Measurements from ENCODE around the gene ZCWPW1. TPM values are rescaled to one million over a fixed set of nuclear protein-coding genes. Genes with fewer than 3 reads are reported as not detected.
"Not testable (repeated sequence)": the region's sequence is repeated elsewhere in the genome, so short reads cannot be mapped to it uniquely, and the experiment has no call there.

ZCWPW1 gene
- total RNA-seq, 2 experiments from 2014 or later, result 3.0 to 3.4 TPM

DNA sequence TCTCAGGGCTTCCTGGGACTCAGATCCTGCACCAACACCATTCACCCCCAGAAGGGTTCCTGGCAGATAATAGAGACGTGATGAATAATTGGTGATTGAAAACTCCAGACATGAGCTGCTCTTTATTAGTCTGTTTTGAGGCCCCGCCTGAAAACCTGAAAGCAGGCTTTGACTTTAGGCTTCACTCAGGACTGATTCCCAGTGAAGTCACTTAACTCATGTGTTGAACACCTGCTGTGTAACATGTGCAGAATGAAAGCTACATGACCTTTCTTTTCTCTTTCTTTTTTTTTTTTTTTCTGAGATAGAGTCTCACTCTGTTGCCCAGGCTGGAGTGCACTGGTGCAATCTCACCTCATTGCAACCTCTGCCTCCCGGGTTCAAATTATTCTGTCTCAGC, 26.7 kb upstream of the ZCWPW1 start:
- no peaks in the 10 kb centered on the region for H3K9me3 Mint-ChIP-seq (ENCODE audit: low read depth)
- H3K36me3 Mint-ChIP-seq (ENCODE audit: low read depth), result peaks cover 4% of the 10 kb centered on the region
- ChIA-PET CTCF (interaction anchor here (0.7 to 2.5 kb wide), 9 partner anchors 10 to 326 kb away, joined by 3 to 9 read pairs (median 3); no protein-coding TSS in a partner anchor), POLR2A (interaction anchor here (0.6 kb wide), 1 partner anchor 90 kb away, joined by 3 read pairs; no protein-coding TSS in a partner anchor)
- no peak for ATAC-seq
- intact Hi-C loops (cut with DNase I, micrococcal nuclease), result no loop called here
- H3K27me3 Mint-ChIP-seq, result no peaks in the 10 kb centered on the region
- H3K27ac Mint-ChIP-seq, result no peak overlapping the region
- no peak overlapping the region for H3K4me3 Mint-ChIP-seq
- DNase-seq, result no peak
- H3K4me1 Mint-ChIP-seq, result peaks cover 19% of the 10 kb centered on the region

- H3K9me3 Mint-ChIP-seq (ENCODE audit: low read depth); DNase-seq; H3K27me3 Mint-ChIP-seq; H3K27ac Mint-ChIP-seq; H3K4me3 Mint-ChIP-seq; POLR2A ChIA-PET; intact Hi-C loops (cut with DNase I, micrococcal nuclease); H3K36me3 Mint-ChIP-seq (ENCODE audit: low read depth); ATAC-seq: not testable (repeated sequence)
- peaks cover 19% of the 10 kb centered on the region for H3K4me1 Mint-ChIP-seq
- CTCF ChIA-PET, result interaction anchor here (0.6 to 2.5 kb wide), 9 partner anchors 9 to 321 kb away, joined by 3 to 9 read pairs (median 4); no protein-coding TSS in a partner anchor
These were observed 25.4 kb upstream of the ZCWPW1 start for GRCh38 chr7:100453854-100454253.

DNA sequence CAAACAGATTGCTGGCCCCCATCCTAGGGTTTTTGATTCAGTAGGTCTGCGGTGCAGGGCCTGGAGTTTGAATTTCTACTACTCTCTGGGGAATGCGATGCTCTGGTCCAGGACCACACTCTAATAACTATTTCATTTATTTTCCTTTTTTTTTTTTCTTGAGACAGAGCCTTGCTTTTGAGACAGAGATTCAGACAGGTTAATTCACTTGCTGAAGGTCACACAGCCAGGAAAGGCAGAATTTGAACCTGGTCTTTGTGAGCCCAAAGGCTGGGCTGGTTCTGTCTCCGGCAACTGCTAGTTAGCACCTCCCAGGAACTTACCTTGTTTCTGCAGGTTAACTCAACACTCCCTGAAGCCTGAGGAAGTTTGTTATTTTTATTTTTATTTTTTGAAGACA, 24.0 kb upstream of the ZCWPW1 start:
- intact Hi-C loops (cut with DNase I, micrococcal nuclease), result no loop called here
- H3K4me3 Mint-ChIP-seq, result no peak overlapping the region
- no peak overlapping the region for H3K27ac Mint-ChIP-seq
- ATAC-seq, result no peak
- ChIA-PET POLR2A (interaction anchor here (0.6 kb wide), 1 partner anchor 193 kb away, joined by 3 read pairs; no protein-coding TSS in a partner anchor), CTCF (interaction anchor here (0.8 to 2.4 kb wide), 2 partner anchors 9 to 17 kb away, joined by 3 to 9 read pairs; no protein-coding TSS in a partner anchor)
- H3K27me3 Mint-ChIP-seq, result no peaks in the 10 kb centered on the region
- no peaks in the 10 kb centered on the region for H3K9me3 Mint-ChIP-seq (ENCODE audit: low read depth)
- no peaks in the 10 kb centered on the region for H3K36me3 Mint-ChIP-seq (ENCODE audit: low read depth)
- peaks cover 15% of the 10 kb centered on the region for H3K4me1 Mint-ChIP-seq
- no peak for DNase-seq

DNA sequence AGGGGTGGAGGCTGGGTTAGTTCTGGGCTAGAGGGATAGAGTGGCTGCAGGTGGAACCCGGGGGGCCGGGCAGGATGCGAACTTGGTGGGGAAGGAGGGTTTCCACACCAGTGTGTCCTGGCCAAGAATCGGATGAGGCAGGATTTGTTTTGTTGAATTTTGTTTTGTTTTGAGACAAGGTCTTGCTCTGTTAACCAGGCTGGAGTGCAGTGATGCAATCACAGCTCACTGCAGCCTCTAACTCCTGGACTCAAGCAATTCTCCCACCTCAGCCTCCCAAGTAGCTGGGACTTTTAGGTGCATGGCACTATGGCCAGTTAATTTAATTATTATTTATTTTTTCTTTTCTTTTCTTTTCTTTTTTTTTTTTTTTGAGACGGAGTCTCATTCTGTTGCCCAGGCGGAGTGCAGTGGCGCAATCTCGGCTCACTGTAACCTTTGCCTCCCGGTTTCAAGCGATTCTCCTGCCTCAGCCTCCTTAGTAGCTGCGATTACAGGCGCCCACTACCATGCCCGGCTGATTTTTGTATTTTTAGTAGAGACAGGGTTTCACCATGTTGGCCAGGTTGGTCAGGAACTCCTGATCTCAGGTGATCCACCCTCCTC, 20.8 kb upstream of the ZCWPW1 start:
- CTCF ChIA-PET, result interaction anchor here (0.6 to 1.6 kb wide), 6 partner anchors 10 to 316 kb away, joined by 3 to 6 read pairs (median 4); no protein-coding TSS in a partner anchor
- no peak for DNase-seq
- Mint-ChIP-seq H3K9me3 (ENCODE audit: low read depth) (no peaks in the 10 kb centered on the region), H3K27me3 (no peaks in the 10 kb centered on the region), H3K4me1 (peaks cover 13% of the 10 kb centered on the region), H3K36me3 (ENCODE audit: low read depth) (no peaks in the 10 kb centered on the region), H3K4me3 (no peak overlapping the region), H3K27ac (no peak overlapping the region)
- POLR2A ChIA-PET, result interaction anchor here (0.7 kb wide), 1 partner anchor 372 kb away, joined by 4 read pairs; no protein-coding TSS in a partner anchor
- intact Hi-C loops (cut with DNase I, micrococcal nuclease), result no loop called here
- no peak for ATAC-seq

- POLR2A ChIA-PET; DNase-seq; H3K27me3 Mint-ChIP-seq; H3K4me3 Mint-ChIP-seq; intact Hi-C loops (cut with DNase I, micrococcal nuclease); ATAC-seq; H3K9me3 Mint-ChIP-seq (ENCODE audit: low read depth); H3K36me3 Mint-ChIP-seq (ENCODE audit: low read depth); H3K27ac Mint-ChIP-seq: not testable (repeated sequence)
- H3K4me1 Mint-ChIP-seq, result peaks cover 15% of the 10 kb centered on the region
- CTCF ChIA-PET, result interaction anchor here (0.6 kb wide), 1 partner anchor 14 kb away, joined by 3 read pairs; no protein-coding TSS in a partner anchor
These were observed 18.9 kb upstream of the ZCWPW1 start for GRCh38 chr7:100447363-100447762.

DNA sequence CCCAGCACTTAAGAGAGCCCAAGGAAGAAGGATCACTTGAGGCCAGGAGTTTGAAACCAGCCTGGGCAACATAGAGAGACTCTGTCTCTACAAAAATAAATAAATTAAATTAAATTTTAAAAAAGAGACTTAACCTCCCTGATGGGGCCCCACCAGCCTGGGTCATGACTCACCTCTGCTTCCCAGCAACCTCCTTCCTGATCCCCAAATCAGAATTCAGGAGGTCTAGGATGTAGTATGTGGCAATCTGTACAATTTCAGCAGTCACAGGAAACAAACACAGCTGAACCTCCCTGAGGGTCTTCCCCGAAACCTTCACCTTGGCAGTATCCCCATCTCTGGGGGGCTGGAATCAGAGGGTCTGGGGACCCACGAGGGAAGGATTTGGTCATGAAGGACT, 17.5 kb upstream of the ZCWPW1 start:
- POLR2A ChIA-PET, result no interaction called here
- Mint-ChIP-seq H3K27ac (no peak overlapping the region), H3K4me1 (peaks cover 15% of the 10 kb centered on the region), H3K9me3 (ENCODE audit: low read depth) (no peaks in the 10 kb centered on the region), H3K36me3 (ENCODE audit: low read depth) (no peaks in the 10 kb centered on the region), H3K27me3 (no peaks in the 10 kb centered on the region), H3K4me3 (no peak overlapping the region)
- DNase-seq (no peak), ATAC-seq (no peak)
- CTCF ChIA-PET, result interaction anchor here (0.6 to 1.3 kb wide), 3 partner anchors 10 to 18 kb away, joined by 3 to 5 read pairs (median 3); partner anchors contain the start of genes PPP1R35 and SPACDR
- intact Hi-C loops (cut with DNase I, micrococcal nuclease), result no loop called here

- DNase-seq (no peak), ATAC-seq (peak; percentile 71)
- no peaks in the 10 kb centered on the region for H3K27me3 Mint-ChIP-seq
- CTCF ChIA-PET, result interaction anchor here (0.5 to 1.4 kb wide), 10 partner anchors 10 to 1153 kb away, joined by 3 to 5 read pairs (median 3); no protein-coding TSS in a partner anchor
- no peak overlapping the region for H3K4me3 Mint-ChIP-seq
- peaks cover 11% of the 10 kb centered on the region for H3K4me1 Mint-ChIP-seq
- POLR2A ChIA-PET, result interaction anchor here (0.5 to 0.6 kb wide), 3 partner anchors 10 to 121 kb away, joined by 3 to 6 read pairs (median 4); no protein-coding TSS in a partner anchor
- intact Hi-C loops (cut with DNase I, micrococcal nuclease), result no loop called here
- H3K36me3 Mint-ChIP-seq (ENCODE audit: low read depth), result no peaks in the 10 kb centered on the region
- no peaks in the 10 kb centered on the region for H3K9me3 Mint-ChIP-seq (ENCODE audit: low read depth)
- peak overlapping the region; percentile 48 for H3K27ac Mint-ChIP-seq
These were observed 16.1 kb upstream of the ZCWPW1 start for GRCh38 chr7:100444311-100445278.

DNA sequence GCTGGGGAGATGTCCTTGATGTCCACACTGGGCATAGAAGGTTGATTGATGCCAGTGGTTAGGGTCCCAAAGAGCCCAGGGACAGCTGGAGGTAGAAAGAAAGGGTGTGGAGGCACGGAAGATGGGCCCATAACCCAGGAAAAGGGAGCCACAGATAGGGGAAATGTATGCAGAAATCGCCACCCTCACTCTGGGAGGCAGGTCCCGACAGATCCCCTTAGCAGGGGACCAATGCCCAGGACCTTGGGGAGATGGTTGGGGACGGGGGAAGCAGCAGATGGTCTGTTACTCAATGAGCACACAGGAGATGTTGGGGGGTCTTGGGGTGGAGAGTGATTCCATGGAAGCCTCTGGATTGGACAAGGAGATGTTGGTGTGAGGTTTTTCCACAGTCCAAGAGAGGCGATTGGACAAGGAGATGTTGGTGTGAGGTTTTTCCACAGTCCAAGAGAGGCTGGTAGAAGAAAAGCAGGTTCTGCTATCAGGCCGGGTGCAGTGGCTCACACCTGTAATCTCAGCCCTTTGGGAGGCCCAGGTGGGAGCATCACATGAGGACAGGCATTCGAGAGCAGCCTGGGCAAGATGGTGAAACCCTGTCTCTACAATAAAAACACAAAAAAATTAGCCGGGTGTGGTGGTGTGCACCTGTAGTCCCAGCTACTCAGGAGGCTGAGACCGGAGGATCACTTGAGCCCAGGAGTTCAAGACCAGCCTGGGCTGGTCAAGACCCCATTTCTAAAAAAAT, 14.8 kb upstream of the ZCWPW1 start:
- peak overlapping the region; percentile 48 for H3K27ac Mint-ChIP-seq
- H3K27me3 Mint-ChIP-seq, result no peaks in the 10 kb centered on the region
- no peaks in the 10 kb centered on the region for H3K36me3 Mint-ChIP-seq (ENCODE audit: low read depth)
- ChIA-PET CTCF (no interaction called here), POLR2A (no interaction called here)
- no peaks in the 10 kb centered on the region for H3K9me3 Mint-ChIP-seq (ENCODE audit: low read depth)
- DNase-seq, result no peak
- intact Hi-C loops (cut with DNase I, micrococcal nuclease), result no loop called here
- no peak overlapping the region for H3K4me3 Mint-ChIP-seq
- H3K4me1 Mint-ChIP-seq, result peaks cover 11% of the 10 kb centered on the region
- no peak for ATAC-seq

DNA sequence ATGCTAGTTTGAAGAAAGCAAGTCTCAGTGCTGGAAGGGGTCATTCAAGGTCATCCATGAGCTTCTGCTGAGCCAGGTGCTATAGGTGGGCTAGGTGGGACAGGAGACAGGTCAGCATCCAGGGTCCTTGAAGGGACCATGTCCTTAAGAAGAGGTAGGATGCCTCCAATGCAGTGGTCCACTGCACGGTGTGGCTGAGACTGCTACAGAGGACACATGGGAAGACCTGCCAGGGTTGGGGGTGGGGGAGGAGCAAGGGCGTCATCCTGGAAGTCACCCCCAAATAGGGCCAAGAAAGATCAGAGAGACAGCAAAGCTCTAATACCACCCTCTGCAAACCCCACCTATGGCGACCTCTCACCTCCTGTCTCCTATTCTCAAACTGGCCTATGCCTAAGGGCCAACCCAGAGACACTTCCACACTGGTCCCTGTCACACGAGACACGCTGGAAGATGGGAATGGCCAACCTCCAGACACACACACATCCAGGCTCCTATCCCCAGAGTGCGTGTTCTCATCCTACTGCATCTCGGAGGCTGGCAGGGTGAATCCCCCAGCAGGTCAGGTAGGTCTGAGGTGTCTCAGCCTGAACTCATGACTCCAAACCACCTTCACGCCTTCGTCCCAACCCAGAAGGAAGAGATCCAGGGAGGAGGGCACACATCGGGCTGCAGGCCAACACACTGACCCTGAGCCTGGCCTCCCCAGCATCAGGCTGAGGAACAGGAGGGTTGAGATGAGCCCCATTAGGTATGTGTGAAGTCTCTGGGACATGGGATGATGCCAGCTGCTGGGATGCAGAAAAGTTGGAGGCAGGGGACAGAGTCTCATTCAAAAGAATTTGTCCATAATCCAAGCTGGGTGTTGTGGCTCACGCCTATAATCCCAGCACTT, 13.4 kb upstream of the ZCWPW1 start:
- Mint-ChIP-seq H3K4me3 (no peak overlapping the region), H3K4me1 (peaks cover 11% of the 10 kb centered on the region), H3K27me3 (no peaks in the 10 kb centered on the region), H3K27ac (no peak overlapping the region), H3K9me3 (ENCODE audit: low read depth) (no peaks in the 10 kb centered on the region), H3K36me3 (ENCODE audit: low read depth) (no peaks in the 10 kb centered on the region)
- no peak for ATAC-seq
- no peak for DNase-seq
- intact Hi-C loops (cut with DNase I, micrococcal nuclease), result no loop called here
- POLR2A ChIA-PET, result no interaction called here
- CTCF ChIA-PET, result interaction anchor here (0.6 kb wide), 1 partner anchor 20 kb away, joined by 3 read pairs; no protein-coding TSS in a partner anchor

DNA sequence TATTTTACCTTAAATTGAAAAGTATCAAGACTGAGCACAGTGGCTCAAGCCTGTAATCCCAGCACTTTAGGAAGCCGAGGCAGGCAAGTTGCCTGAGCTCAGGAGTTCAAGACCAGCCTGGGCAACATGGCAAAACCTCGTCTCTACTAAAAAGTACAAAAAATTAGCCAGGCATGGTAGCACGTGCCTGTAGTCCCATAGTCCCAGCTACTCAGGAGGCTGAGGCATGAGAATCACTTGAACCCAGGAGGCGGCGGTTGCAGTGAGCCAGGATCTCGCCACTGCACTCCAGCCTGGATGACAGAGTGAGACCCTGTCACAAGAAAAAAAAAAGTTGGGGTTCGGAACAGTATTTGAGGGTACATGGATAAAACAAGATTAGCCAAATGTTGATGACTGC, 10.7 kb upstream of the ZCWPW1 start:
- DNase-seq, ATAC-seq: not testable (repeated sequence)
- POLR2A ChIA-PET, result interaction anchor here (0.7 to 1.3 kb wide), 2 partner anchors 10 to 61 kb away, joined by 3 to 6 read pairs; partner anchors contain the start of gene ZCWPW1

More for the DNA sequence above, 10.7 kb upstream of the ZCWPW1 start:
- intact Hi-C loops (cut with DNase I, micrococcal nuclease), result loop anchor here in 1 of 2 experiments (10.0 kb wide), 1 partner anchor 236 kb away; the partner anchor contains the start of gene GNB2
- H3K27ac Mint-ChIP-seq; H3K4me1 Mint-ChIP-seq; H3K9me3 Mint-ChIP-seq (ENCODE audit: low read depth); H3K4me3 Mint-ChIP-seq; H3K27me3 Mint-ChIP-seq: not testable (repeated sequence)
- H3K36me3 Mint-ChIP-seq (ENCODE audit: low read depth), result peaks cover 16% of the 10 kb centered on the region
- CTCF ChIA-PET, result interaction anchor here (1.4 to 1.6 kb wide), 2 partner anchors 11 to 120 kb away, joined by 4 to 5 read pairs; no protein-coding TSS in a partner anchor
